Liver (tissue), 9 donors: Measurements from ENCODE around the gene DAGLA. TPM values are rescaled to one million over a fixed set of nuclear protein-coding genes. Genes with fewer than 3 reads are reported as not detected.

Experiments used
- DNase-seq: peaks from one replicate; pipeline ENCODE4 v3.0.0-alpha.2; 2017; ENCODE audit warnings: low spot score
- H3K27ac ChIP-seq, 2 donors: one replicate each; pipeline ENCODE4 v1.7.0; 2013; ENCODE audit warnings: inconsistent platforms in 2 of 2, low read length in 2 of 2, control low read depth in 1 of 2, low read depth in 1 of 2, mild to moderate bottlenecking in 1 of 2
- H3K27me3 ChIP-seq, 4 donors: one replicate each; pipeline versions ENCODE4 v1.6.1 to v1.7.0; 2013; ENCODE audit warnings: low read length in 3 of 4, inconsistent platforms in 1 of 4, mild to moderate bottlenecking in 1 of 4, moderate library complexity in 1 of 4; ENCODE audit not compliant: control insufficient read depth in 4 of 4, insufficient read depth in 4 of 4
- H3K36me3 ChIP-seq, 4 donors: one replicate each; pipeline versions ENCODE4 v1.6.1 to v1.7.0; 2013; ENCODE audit warnings: low read length in 3 of 4, mild to moderate bottlenecking in 3 of 4, low read depth in 1 of 4, moderate library complexity in 1 of 4; ENCODE audit not compliant: control insufficient read depth in 4 of 4, insufficient read depth in 3 of 4
- H3K4me1 ChIP-seq, 4 donors: one replicate each; pipeline versions ENCODE4 v1.6.1 to v1.7.0; 2013; ENCODE audit warnings: low read length in 3 of 4, mild to moderate bottlenecking in 3 of 4, moderate library complexity in 1 of 4; ENCODE audit not compliant: control insufficient read depth in 4 of 4, insufficient read depth in 4 of 4
- H3K4me3 ChIP-seq, 3 donors: one replicate each; pipeline versions ENCODE4 v1.6.1 to v1.7.0; 2013; ENCODE audit warnings: low read length in 3 of 3, control low read depth in 1 of 3, low read depth in 1 of 3, mild to moderate bottlenecking in 1 of 3
- H3K9ac ChIP-seq, 2 donors: one replicate each; pipeline ENCODE4 v1.7.0; 2013; ENCODE audit warnings: low read length in 2 of 2, mild to moderate bottlenecking in 2 of 2, moderate library complexity in 2 of 2, control low read depth in 1 of 2, low read depth in 1 of 2
- H3K9me3 ChIP-seq, 4 donors: one replicate each; pipeline versions ENCODE4 v1.6.1 to v1.7.0; 2013; ENCODE audit warnings: low read length in 3 of 4; ENCODE audit not compliant: control insufficient read depth in 4 of 4
- CTCF ChIP-seq: fragments of 150-350 bp; IDR thresholded peaks from 2 replicates; pipeline ENCODE4 v1.5.1; 2017; ENCODE audit warnings: improper control_type of control experiment, low read depth, low read length; ENCODE audit not compliant: missing input control
- EGR1 ChIP-seq, 2 donors: IDR thresholded peaks; 2 replicates each; pipeline ENCODE4 v1.6.1; 2016 to 2018; ENCODE audit warnings: antibody characterized with exemption in 2 of 2, low read depth in 2 of 2
- FOXA1 ChIP-seq: IDR thresholded peaks from 2 replicates; pipeline ENCODE4 v1.6.1; 2016; ENCODE audit warnings: antibody characterized with exemption
- FOXA2 ChIP-seq: IDR thresholded peaks from 2 replicates; pipeline ENCODE4 v1.6.1; 2016; ENCODE audit warnings: antibody characterized with exemption
- HNF4A ChIP-seq, 2 donors: conservative IDR thresholded peaks; 2 replicates each; pipeline ENCODE4 v1.6.1; 2016; ENCODE audit warnings: antibody characterized with exemption in 2 of 2, mild to moderate bottlenecking in 2 of 2
- HNF4G ChIP-seq: IDR thresholded peaks from 2 replicates; pipeline ENCODE4 v1.6.1; 2016; ENCODE audit warnings: antibody characterized with exemption
- JUND ChIP-seq, 2 donors: IDR thresholded peaks; 2 replicates each; pipeline ENCODE4 v1.6.1; 2016; ENCODE audit warnings: antibody characterized with exemption in 2 of 2
- MAX ChIP-seq: IDR thresholded peaks from 2 replicates; pipeline ENCODE4 v1.6.1; 2016; ENCODE audit warnings: antibody characterized with exemption
- NR2F2 ChIP-seq: IDR thresholded peaks from 2 replicates; pipeline ENCODE4 v1.6.1; 2016; ENCODE audit warnings: antibody characterized with exemption
- RAD21 ChIP-seq, 2 donors: IDR thresholded peaks; 2 replicates each; pipeline ENCODE4 v1.6.1; 2016; ENCODE audit warnings: antibody characterized with exemption in 2 of 2, mild to moderate bottlenecking in 2 of 2
- REST ChIP-seq: IDR thresholded peaks from 2 replicates; pipeline ENCODE4 v1.6.1; 2016; ENCODE audit warnings: antibody characterized with exemption, mild to moderate bottlenecking
- SP1 ChIP-seq: IDR thresholded peaks from 2 replicates; pipeline ENCODE4 v1.6.1; 2018; ENCODE audit warnings: antibody characterized with exemption, mild to moderate bottlenecking
- TAF1 ChIP-seq: conservative IDR thresholded peaks from 2 replicates; pipeline ENCODE4 v1.6.1; 2016; ENCODE audit warnings: antibody characterized with exemption, mild to moderate bottlenecking
- WGBS: extraction: QIAGEN DNeasy Blood & Tissue Kit; methylation state at CpG from one replicate; pipeline ENCODE4 v1.1.7; 2013; 5-methylcytosine and 5-hydroxymethylcytosine counted together
- polyA plus RNA-seq, 2 donors: library from polyadenylated mRNA; stranded (reverse) in 1 of 2; unstranded in 1 of 2; fragments of 200-250 nt in 1 of 2; fragments of >200 nt in 1 of 2; fragmentation: Nextera tagmentation in 1 of 2; extraction: Ambion mirVana in 1 of 2; gene quantifications; one replicate each; pipeline versions ENCODE4 v1.2.1 to v1.2.3, GENCODE V29; 2013 to 2015
- total RNA-seq, 2 donors: library from RNA; depleted of rRNA; stranded (reverse); fragments of >200 nt; gene quantifications; one replicate each; pipeline ENCODE4 v1.2.3, GENCODE V29; 2014
- TF ChIP-seq, protein P1 (sequence below): IDR thresholded peaks from 2 replicates; pipeline ENCODE4 v1.6.1; 2016; ENCODE audit warnings: antibody characterized with exemption
- TF ChIP-seq, protein P2 (sequence below): IDR thresholded peaks from 2 replicates; pipeline ENCODE4 v1.6.1; 2016; ENCODE audit warnings: antibody characterized with exemption
- donor health status: healthy.
- donor health status: healthy.
- donor health status: healthy.
- donor health status: healthy.
- donor health status: healthy.

Gene DAGLA
- total and polyA plus RNA-seq, 4 donors = 0.13 to 0.84 (median 0.60) TPM

DNA sequence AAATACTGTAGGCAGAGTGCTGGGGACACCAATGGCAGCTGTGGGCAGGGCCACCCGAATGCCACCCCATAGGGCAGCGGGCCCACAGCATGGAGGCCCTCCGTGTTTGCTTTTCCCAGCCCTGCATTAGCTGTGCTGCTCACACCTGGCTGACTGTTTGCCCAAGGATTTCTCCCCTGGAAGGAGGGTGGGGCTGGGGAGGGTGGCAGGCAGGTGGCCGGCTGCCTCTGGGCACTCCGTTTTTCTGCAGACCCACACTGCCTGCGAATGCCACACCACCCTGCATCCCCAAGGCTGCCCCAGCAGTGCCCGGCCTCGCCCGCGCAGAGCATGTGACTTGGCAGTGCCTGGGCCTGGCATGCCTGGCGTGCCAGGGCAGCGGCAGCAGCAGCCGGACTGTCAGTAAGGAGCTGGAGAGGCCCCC, 19.6 kb downstream of the DAGLA start:
- Histone ChIP-seq H3K27ac (no peak overlapping the region), H3K36me3 (no peaks in the 10 kb centered on the region), H3K4me3 (no peak overlapping the region), H3K9ac (no peak overlapping the region), H3K4me1 (peaks cover 0 to 14% (median under 1%) of the 10 kb centered on the region in 4 donors), H3K9me3 (no peaks in the 10 kb centered on the region), H3K27me3 (no peaks in the 10 kb centered on the region)
- no peak for TF ChIP-seq RAD21 (IDR thresholded peaks at IDR 0.05)
- no peak for TF ChIP-seq NR2F2
- no peak for TF ChIP-seq HNF4G
- no peak for TF ChIP-seq TAF1
- no peak for TF ChIP-seq CTCF
- TF ChIP-seq EGR1 (IDR thresholded peaks at IDR 0.05; ENCODE audit: low read depth in 2 of 2) = no peak
- TF ChIP-seq REST = no peak
- TF ChIP-seq FOXA2 = no peak
- TF ChIP-seq, protein P1, sequence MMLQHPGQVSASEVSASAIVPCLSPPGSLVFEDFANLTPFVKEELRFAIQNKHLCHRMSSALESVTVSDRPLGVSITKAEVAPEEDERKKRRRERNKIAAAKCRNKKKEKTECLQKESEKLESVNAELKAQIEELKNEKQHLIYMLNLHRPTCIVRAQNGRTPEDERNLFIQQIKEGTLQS = no peak
- TF ChIP-seq, protein P2, sequence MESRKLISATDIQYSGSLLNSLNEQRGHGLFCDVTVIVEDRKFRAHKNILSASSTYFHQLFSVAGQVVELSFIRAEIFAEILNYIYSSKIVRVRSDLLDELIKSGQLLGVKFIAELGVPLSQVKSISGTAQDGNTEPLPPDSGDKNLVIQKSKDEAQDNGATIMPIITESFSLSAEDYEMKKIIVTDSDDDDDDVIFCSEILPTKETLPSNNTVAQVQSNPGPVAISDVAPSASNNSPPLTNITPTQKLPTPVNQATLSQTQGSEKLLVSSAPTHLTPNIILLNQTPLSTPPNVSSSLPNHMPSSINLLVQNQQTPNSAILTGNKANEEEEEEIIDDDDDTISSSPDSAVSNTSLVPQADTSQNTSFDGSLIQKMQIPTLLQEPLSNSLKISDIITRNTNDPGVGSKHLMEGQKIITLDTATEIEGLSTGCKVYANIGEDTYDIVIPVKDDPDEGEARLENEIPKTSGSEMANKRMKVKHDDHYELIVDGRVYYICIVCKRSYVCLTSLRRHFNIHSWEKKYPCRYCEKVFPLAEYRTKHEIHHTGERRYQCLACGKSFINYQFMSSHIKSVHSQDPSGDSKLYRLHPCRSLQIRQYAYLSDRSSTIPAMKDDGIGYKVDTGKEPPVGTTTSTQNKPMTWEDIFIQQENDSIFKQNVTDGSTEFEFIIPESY = no peak
- TF ChIP-seq FOXA1 = no peak
- DNase-seq = no peak
- 85% methylated on average over 13 of the region's 13 CpGs for WGBS

- WGBS = 76% methylated on average over 5 of the region's 5 CpGs
- H3K36me3 ChIP-seq = no peaks in the 10 kb centered on the region
- H3K9ac ChIP-seq = no peak overlapping the region
- no peaks in the 10 kb centered on the region for H3K27me3 ChIP-seq
- no peaks in the 10 kb centered on the region for H3K9me3 ChIP-seq
- no peak for DNase-seq
- H3K27ac ChIP-seq = no peak overlapping the region
- H3K4me3 ChIP-seq = no peak overlapping the region
- H3K4me1 ChIP-seq = peaks cover 0 to 14% (median under 1%) of the 10 kb centered on the region in 4 donors
- no peak for TF ChIP-seq EGR1 (IDR thresholded peaks at IDR 0.05; ENCODE audit: low read depth in 2 of 2)
- no peak for TF ChIP-seq FOXA1
- no peak for TF ChIP-seq HNF4G
- TF ChIP-seq CTCF = no peak
- no peak for TF ChIP-seq HNF4A (conservative IDR thresholded peaks at IDR 0.05)
- TF ChIP-seq MAX = no peak
- TF ChIP-seq JUND (IDR thresholded peaks at IDR 0.05) = no peak
- TF ChIP-seq TAF1 = no peak
- TF ChIP-seq, protein P1 = no peak
- TF ChIP-seq SP1 = no peak
- no peak for TF ChIP-seq FOXA2
- no peak for TF ChIP-seq REST
- TF ChIP-seq NR2F2 = no peak
- no peak for TF ChIP-seq RAD21 (IDR thresholded peaks at IDR 0.05)
These were observed 20.0 kb downstream of the DAGLA start for GRCh38 chr11:61700212-61700611.
